HUDEP-2 (cell line): ENCODE results near the gene EPN3.
A peak's percentile ranks its signal among the peaks of the same experiment; 100 is the strongest.

Experiments used
- DNase-seq, 76 experiments: peaks; one replicate each; lab custom pipeline; 2025; ENCODE audit not compliant: unreplicated experiment in 76 of 76; lab: John Stamatoyannopoulos, UW

Gene EPN3

DNA sequence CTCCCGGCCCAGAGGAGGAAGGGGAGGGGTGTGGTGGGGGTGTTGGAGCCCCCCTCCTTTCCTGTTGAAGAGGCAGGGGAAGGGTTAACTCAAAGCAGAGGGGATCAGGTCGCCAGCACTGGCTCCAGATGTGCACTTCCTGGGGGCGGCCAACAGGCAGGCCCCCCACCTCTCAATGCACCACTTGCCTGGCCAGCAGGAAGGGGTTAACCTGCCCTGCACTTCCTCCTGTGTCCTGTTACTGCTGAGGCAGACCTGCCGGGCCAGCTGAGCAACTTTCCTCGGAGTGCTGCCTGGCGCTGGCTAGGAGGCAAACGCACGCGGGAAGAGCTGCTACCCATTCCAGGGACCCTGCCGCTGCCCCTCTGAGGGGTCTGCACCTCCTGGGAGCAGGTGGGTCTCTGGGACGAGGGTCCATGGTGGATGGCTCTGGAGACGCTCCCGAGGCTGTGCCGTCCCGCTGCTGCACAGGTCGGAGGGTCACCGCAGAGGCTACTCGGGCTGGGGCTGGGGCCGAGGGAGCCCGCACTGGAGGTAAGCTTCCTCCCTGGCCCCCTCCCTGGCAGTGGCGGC, at the start of gene EPN3:
EPN3 (plus strand) TSS at position 284 of the 573 bp plus-strand sequence. CDS start 3,822 bp downstream, outside the sequence.
- no peak for DNase-seq

DNA sequence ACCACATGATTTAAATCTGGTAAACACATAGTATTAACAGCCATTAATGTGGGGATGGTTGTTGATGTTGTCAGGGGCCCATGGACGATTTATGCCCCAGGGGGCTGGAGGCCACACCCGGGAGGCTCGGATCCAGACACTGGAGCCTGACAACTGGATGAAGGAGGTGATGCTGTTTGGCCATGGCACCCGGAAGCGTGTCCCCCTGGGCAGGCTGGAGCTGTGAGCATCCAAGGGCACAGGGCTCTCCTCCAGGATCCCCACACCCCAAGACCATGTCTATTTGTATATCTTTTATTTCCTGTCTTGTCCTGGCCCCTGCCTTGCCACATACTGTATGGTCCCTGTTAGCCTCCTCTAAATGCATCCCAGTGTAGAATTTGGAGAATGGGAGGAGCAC, 49.3 kb upstream of the EPN3 start:
- no peak for DNase-seq

DNA sequence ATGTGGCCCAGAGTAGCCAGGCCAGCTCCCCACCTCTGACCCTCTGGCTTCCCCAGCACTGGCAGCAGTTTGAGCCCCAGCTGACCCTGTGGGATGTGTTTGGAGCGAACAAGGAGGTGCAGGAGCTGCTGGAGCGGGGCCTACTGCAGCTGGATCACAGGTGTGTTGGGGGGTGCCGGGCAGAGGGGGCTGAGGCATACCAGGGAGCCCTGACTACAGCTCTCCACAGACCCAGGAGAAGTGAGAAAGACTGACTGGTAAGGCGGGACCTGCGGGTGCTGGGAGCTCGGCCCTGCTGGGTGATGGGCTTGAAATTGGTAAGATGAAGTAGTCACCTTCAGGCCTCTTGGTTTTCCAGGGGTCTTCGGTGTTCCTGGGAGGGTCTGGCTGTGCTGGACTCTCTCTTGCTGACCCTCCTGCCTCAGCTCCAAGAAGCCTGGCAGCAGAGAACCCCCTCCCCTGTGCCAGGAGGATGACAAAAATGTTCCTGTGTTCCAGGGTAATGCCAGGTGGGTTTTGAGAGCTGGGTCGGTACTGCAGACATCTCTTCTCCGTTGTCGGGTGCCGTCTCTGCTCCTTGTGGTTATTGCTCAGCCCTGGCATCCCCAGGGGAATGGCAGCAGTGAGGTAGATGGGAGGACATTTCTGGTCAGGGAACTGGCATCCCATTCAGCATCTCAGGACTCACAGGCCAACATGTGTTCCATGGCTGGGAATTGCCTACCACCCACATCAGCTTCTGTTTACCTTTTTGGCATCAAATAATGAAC, 48.0 kb upstream of the EPN3 start:
- no peak for DNase-seq

DNA sequence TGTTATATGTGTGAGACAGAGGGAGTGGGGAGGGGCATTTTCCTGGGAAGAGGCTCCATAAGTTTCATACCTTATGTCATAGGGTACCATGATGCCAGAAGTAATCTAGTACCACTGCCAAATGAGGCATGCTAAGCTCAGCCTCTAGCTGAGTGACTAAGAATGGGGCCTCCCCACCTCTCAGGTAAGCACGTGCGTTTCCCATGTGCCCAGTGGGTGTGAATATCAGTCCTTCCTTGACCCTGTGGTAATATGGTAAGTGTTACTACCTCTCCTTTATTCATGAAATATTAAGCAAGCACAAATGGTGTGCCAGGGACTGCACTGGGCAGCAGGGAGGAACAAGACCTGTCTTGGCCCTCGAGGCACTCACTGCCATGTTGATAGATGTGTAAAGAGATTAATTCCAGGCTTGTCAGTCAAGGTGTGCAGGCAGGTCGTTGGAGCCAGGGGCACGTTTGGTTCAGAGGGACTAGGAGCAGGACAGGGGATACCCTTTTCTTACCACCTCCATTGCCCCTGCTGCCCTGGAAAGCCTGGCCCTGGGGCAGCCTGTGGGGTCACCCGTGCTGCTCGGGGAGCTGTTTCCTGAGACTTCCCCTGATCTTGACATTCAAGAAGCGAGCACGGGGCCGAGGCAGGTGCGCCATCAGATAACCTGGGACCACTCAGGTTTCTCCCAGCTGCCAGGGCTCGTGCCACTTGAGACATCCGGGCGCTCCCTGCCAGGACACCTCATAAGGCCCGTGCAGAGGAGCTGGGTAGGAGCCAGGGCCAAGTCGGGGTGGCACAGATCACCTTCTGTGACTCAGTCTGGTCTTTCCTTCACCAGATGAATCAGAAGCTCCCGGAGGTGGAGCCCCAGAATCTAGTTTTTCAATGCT, 45.1 kb upstream of the EPN3 start:
- no peak for DNase-seq

DNA sequence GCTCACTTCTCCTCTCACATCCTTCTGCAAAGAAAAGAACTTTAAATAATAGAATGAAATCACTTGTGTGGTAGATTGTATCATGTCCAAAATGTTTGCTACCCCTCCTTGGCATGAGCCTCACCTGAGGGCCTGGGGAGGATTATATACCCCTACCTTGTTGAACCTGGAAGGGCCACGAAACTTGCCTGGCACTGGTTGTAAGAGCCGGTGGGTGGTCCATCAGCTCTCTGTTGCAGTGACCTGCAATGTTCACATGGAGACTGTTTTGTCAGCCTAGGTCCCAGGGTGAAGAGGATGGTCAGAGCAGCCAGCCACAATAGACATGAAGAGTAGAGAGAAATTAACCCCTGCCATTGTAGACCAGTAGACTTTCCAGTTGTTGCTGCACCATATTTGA, 43.7 kb upstream of the EPN3 start:
- no peak for DNase-seq

- no peak for DNase-seq
These were observed 41.0 kb upstream of the EPN3 start for GRCh38 chr17:50491505-50491904.

DNA sequence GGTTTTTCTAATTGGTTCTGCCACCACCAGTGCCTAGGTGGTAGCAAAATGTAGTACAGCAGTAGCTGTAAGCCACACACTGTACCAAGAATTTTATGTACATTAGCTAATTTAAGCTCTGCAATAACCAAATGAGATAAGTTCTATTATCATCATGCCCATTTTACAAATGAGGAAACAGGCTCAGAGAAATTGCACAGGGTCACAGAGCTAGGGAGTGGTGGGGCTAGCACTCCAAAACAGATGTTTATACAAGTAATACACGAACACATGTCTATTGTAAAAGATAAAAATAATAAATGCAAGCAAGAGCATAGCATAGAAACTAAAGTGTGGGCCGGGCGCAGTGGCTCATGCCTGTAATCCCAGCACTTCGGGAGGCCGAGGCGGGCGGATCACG, 40.3 kb upstream of the EPN3 start:
- no peak for DNase-seq

- DNase-seq = no peak
These were observed 38.8 kb upstream of the EPN3 start for GRCh38 chr17:50493744-50494143.

- DNase-seq = no peak
These were observed 37.2 kb upstream of the EPN3 start for GRCh38 chr17:50495217-50495823.

GRCh38 chr17:50495918-50496317, 36.6 kb upstream of the EPN3 start:
- no peak for DNase-seq

- no peak for DNase-seq
These were observed 34.3 kb upstream of the EPN3 start for GRCh38 chr17:50498021-50498874.

DNA sequence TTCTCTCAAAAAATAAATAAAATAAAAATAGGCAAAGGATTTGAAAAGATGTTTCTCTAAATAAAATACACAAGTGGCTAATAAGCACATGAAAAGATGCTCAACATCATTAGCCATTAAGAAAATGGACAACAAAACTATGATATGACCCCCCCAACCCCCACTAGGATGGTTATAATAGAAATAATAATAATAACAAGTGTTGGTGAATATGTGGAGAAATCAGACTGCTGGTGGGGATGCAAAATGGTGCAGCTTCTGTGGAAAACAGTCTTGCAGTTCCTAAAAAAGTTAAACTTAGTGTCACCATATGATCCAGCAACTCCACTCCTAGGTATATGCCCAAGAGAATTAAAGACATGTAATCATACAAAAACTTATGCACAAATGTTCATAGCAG, 33.3 kb upstream of the EPN3 start:
- no peak for DNase-seq

- DNase-seq = no peak
These were observed 32.8 kb upstream of the EPN3 start for GRCh38 chr17:50499721-50500120.

DNA sequence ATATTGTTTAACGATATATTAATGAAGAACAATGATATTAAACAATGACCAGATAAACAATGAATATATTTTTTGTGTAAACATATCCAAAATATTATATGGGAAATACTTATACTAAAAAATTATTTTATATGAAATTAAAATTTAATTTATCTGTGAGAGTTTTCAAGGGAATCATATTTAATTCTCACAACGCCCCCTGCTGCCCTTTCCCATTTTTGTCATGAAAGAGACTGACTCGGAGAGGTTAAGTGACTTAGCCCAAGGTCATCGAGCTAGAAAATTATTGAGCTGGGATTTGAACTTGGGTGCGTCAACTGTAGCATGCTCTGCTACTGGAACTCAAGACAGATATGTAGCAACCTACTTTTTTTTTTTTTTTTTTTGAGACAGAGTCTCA, 31.5 kb upstream of the EPN3 start:
- peak in 24 of 76 experiments; percentile 2 to 37 (median 13) for DNase-seq

- DNase-seq = no peak
These were observed 30.1 kb upstream of the EPN3 start for GRCh38 chr17:50502301-50502990.

GRCh38 chr17:50505591-50506130, 26.9 kb upstream of the EPN3 start:
- DNase-seq = no peak

DNA sequence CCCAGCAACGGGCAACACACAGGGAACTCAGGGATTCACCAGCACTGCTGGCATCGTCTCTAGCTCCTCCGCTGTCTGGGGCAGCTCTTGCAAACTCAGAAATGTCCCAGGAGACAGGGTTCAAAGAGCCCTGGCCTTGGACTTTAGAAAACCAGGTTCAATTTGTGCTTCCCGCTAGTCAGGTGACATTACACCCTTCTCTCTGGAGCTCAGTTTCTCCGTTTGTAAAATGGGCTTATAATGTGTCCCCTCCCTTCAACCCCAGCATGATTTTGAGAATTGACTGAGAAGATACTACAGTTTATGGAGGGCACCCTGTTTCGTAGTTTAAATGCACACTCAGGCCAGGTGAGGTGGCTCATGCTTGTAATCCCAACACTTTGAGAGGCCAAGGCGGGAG, 26.2 kb upstream of the EPN3 start:
- DNase-seq = no peak

- peak in 70 of 76 experiments; percentile 12 to 81 (median 61) for DNase-seq
These were observed 24.5 kb upstream of the EPN3 start, which contains the start of gene MYCBPAP for GRCh38 chr17:50507871-50508572. Gene MYCBPAP, plus strand, starts transcription at chr17:50508439. Its CDS starts 236 bp downstream, at chr17:50508675.
